ENCODE results near the gene SRPRB.

The SRPRB gene

GRCh38 chr3:133781570-133781969, 24.0 kb upstream of the SRPRB start:
- no peak for DNase-seq (ENCODE audit: insufficient read length)
- no peak for TF ChIP-seq TAF1 (IDR thresholded peaks at IDR 0.05; ENCODE audit: borderline replicate concordance, low read depth, low read length)
- TF ChIP-seq POLR2AphosphoS5 (IDR thresholded peaks at IDR 0.05; ENCODE audit: low read depth, low read length) = no peak
- TF ChIP-seq POLR2A (IDR thresholded peaks at IDR 0.05; ENCODE audit: low read depth, low read length) = no peak
- no peak for FAIRE-seq

- no peak for FAIRE-seq
Measured at GRCh38 chr3:133782454-133782853, 23.2 kb upstream of the SRPRB start.

GRCh38 chr3:133783762-133784161, 21.9 kb upstream of the SRPRB start:
- TF ChIP-seq TAF1 (IDR thresholded peaks at IDR 0.05; ENCODE audit: borderline replicate concordance, low read depth, low read length) (no peak), POLR2A (IDR thresholded peaks at IDR 0.05; ENCODE audit: low read depth, low read length) (no peak), POLR2AphosphoS5 (IDR thresholded peaks at IDR 0.05; ENCODE audit: low read depth, low read length) (no peak)
- FAIRE-seq (no peak), DNase-seq (ENCODE audit: insufficient read length) (no peak)

More at GRCh38 chr3:133782454-133782853, 23.2 kb upstream of the SRPRB start:
- DNase-seq (ENCODE audit: insufficient read length) = no peak
- TF ChIP-seq POLR2A (IDR thresholded peaks at IDR 0.05; ENCODE audit: low read depth, low read length) (no peak), TAF1 (IDR thresholded peaks at IDR 0.05; ENCODE audit: borderline replicate concordance, low read depth, low read length) (no peak), POLR2AphosphoS5 (IDR thresholded peaks at IDR 0.05; ENCODE audit: low read depth, low read length) (no peak)

GRCh38 chr3:133788024-133788423, 17.6 kb upstream of the SRPRB start:
- TF ChIP-seq POLR2AphosphoS5 (IDR thresholded peaks at IDR 0.05; ENCODE audit: low read depth, low read length) (no peak), POLR2A (IDR thresholded peaks at IDR 0.05; ENCODE audit: low read depth, low read length) (no peak), TAF1 (IDR thresholded peaks at IDR 0.05; ENCODE audit: borderline replicate concordance, low read depth, low read length) (no peak)
- no peak for FAIRE-seq
- DNase-seq (ENCODE audit: insufficient read length) = no peak

GRCh38 chr3:133792171-133792763, 13.3 kb upstream of the SRPRB start:
- DNase-seq (ENCODE audit: insufficient read length) (no peak), FAIRE-seq (no peak)
- TF ChIP-seq POLR2A (IDR thresholded peaks at IDR 0.05; ENCODE audit: low read depth, low read length) (no peak), TAF1 (IDR thresholded peaks at IDR 0.05; ENCODE audit: borderline replicate concordance, low read depth, low read length) (no peak), POLR2AphosphoS5 (IDR thresholded peaks at IDR 0.05; ENCODE audit: low read depth, low read length) (no peak)

GRCh38 chr3:133797396-133798105, 8.1 kb upstream of the SRPRB start:
- FAIRE-seq = no peak
- TF ChIP-seq POLR2AphosphoS5 (IDR thresholded peaks at IDR 0.05; ENCODE audit: low read depth, low read length) (no peak), POLR2A (IDR thresholded peaks at IDR 0.05; ENCODE audit: low read depth, low read length) (no peak), TAF1 (IDR thresholded peaks at IDR 0.05; ENCODE audit: borderline replicate concordance, low read depth, low read length) (no peak)

GRCh38 chr3:133799794-133800585, 5.6 kb upstream of the SRPRB start:
- TF ChIP-seq TAF1 (IDR thresholded peaks at IDR 0.05; ENCODE audit: borderline replicate concordance, low read depth, low read length) (no peak), POLR2AphosphoS5 (IDR thresholded peaks at IDR 0.05; ENCODE audit: low read depth, low read length) (no peak), POLR2A (IDR thresholded peaks at IDR 0.05; ENCODE audit: low read depth, low read length) (no peak)
- no peak for FAIRE-seq
- no peak for DNase-seq (ENCODE audit: insufficient read length)

More at GRCh38 chr3:133797396-133798105, 8.1 kb upstream of the SRPRB start:
- DNase-seq (ENCODE audit: insufficient read length) = no peak

GRCh38 chr3:133803469-133803868, 2.1 kb upstream of the SRPRB start:
- no peak for TF ChIP-seq POLR2AphosphoS5 (IDR thresholded peaks at IDR 0.05; ENCODE audit: low read depth, low read length)
- no peak for TF ChIP-seq TAF1 (IDR thresholded peaks at IDR 0.05; ENCODE audit: borderline replicate concordance, low read depth, low read length)
- TF ChIP-seq POLR2A (IDR thresholded peaks at IDR 0.05; ENCODE audit: low read depth, low read length) = no peak
- FAIRE-seq (no peak), DNase-seq (ENCODE audit: insufficient read length) (no peak)

- TF ChIP-seq POLR2A (IDR thresholded peaks at IDR 0.05; ENCODE audit: low read depth, low read length) (no peak), TAF1 (IDR thresholded peaks at IDR 0.05; ENCODE audit: borderline replicate concordance, low read depth, low read length) (no peak), POLR2AphosphoS5 (IDR thresholded peaks at IDR 0.05; ENCODE audit: low read depth, low read length) (no peak)
- FAIRE-seq = no peak
Measured at GRCh38 chr3:133804896-133805295, 719 bp upstream of the SRPRB start.

GRCh38 chr3:133805384-133805701, 272 bp upstream of the SRPRB start:
- no peak for TF ChIP-seq TAF1 (IDR thresholded peaks at IDR 0.05; ENCODE audit: borderline replicate concordance, low read depth, low read length)
- no peak for TF ChIP-seq POLR2A (IDR thresholded peaks at IDR 0.05; ENCODE audit: low read depth, low read length)
- no peak for TF ChIP-seq POLR2AphosphoS5 (IDR thresholded peaks at IDR 0.05; ENCODE audit: low read depth, low read length)
- DNase-seq (ENCODE audit: insufficient read length) (no peak), FAIRE-seq (no peak)

More at GRCh38 chr3:133804896-133805295, 719 bp upstream of the SRPRB start:
- DNase-seq (ENCODE audit: insufficient read length) = no peak

- TF ChIP-seq POLR2A (IDR thresholded peaks at IDR 0.05; ENCODE audit: low read depth, low read length) (no peak), POLR2AphosphoS5 (IDR thresholded peaks at IDR 0.05; ENCODE audit: low read depth, low read length) (no peak), TAF1 (IDR thresholded peaks at IDR 0.05; ENCODE audit: borderline replicate concordance, low read depth, low read length) (no peak)
- DNase-seq (ENCODE audit: insufficient read length) (no peak), FAIRE-seq (no peak)
Measured at GRCh38 chr3:133812872-133813271, 7.3 kb downstream of the SRPRB start.
